MV-4-11 (cell line): ENCODE measurements around the gene CEP192.
"Not testable (repeated sequence)": the region's sequence is repeated elsewhere in the genome, so short reads cannot be mapped to it uniquely, and the experiment has no call there.

Source experiments
- DNase-seq: peaks from one replicate; lab custom pipeline; 2025; lab: John Stamatoyannopoulos, UW

Gene CEP192

DNA sequence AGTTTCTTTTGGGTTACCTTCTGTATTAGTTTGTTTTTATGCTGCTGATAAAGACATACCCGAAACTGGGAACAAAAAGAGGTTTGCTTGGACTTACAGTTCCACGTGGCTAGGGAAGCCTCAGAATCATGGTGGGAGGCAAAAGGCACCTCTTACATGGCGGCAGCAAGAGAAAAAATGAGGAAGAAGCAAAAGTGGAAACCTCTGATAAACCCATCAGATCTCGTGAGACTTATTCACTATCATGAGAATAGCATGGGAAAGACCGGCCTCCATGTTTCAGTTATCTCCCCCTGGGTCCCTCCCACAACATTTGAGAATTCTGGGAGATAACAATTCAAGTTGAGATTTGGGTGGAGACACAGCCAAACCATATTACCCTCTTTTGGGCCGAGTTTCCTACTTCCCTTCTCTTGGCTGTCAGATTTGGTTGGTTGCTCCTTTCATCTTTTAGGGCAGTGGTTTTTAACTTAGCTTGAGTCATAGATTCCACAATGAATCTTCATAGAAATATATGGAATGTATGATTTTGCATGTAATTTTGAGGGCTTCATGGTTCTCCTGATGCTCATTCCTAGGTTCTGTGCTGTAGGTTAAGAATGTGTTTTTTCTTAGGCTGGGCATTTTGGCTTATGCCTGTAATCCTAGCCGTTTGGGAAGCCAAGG is 44.2 kb downstream of the CEP192 start:
- DNase-seq: peak; percentile 32

DNA sequence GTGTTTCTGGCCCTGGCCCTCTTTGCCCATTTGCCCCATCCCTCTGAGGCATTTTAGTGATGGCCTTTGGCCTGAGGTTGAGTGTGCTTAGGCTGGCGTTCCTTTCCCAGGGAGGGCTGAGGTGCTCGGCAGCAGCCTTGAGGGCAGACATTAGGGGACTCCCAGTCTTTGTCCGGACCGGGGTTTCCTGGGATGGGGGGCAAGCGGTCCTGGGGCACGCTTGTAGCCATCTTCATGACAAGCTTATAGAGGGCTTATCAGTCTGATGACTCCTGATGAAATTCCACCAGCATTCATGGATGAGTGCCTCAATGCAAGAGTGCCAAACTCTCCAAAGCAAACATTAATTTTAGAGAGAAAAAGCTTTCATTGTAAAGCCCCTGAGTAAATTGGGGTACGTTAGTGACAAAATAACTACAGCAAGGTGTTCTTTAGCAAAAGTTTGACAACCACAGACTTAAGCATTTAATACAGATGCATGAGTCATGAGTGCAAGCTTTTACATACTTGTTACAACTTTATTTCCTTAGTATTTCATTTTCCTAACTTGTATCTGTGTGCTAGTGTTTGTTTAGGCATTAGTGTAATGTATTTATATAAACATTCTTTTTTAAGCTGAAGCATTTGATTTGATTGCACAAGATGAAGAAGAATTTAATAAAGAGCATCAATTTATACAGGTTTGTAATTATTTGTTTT is 45.6 kb downstream of the CEP192 start:
- DNase-seq: no peak

DNA sequence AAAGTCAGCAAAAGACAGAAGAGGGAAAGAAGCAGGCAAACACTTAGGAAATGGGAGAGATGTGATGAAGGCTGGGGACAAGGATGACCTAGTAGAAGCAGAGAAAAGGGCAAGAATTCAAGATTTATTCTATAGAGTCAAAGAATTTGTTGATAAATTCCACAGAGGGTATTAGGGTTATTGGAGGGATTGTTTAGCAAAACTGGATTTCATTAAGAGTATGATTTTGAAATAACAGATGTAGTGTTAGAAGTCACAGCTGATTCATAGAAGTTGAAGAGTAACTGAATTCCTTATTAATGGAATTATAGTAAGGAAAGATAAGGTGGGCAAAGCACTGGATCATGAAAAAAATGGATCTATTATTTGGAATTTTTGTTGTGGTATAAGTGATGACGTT is 48.6 kb downstream of the CEP192 start:
- DNase-seq: no peak

DNA sequence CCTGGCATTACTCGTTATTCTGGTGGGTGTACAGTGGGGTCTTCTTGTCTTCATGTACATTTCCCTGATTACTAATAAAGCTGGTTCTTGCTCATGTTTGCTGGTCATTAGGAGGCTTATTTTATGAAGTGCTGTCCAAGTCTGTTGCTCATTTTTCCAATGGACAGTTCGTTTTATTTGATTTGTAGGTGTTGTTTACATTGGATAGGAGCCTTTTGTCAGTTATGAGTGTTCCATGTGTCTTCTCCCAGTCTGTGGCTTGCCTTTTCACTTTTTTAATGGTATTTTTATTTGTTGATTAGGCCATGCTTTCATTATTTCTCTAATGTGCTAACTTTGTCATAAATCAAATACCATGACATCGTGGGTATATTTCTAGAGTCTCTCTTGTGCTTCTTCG is 51.9 kb downstream of the CEP192 start:
- DNase-seq: no peak

DNA sequence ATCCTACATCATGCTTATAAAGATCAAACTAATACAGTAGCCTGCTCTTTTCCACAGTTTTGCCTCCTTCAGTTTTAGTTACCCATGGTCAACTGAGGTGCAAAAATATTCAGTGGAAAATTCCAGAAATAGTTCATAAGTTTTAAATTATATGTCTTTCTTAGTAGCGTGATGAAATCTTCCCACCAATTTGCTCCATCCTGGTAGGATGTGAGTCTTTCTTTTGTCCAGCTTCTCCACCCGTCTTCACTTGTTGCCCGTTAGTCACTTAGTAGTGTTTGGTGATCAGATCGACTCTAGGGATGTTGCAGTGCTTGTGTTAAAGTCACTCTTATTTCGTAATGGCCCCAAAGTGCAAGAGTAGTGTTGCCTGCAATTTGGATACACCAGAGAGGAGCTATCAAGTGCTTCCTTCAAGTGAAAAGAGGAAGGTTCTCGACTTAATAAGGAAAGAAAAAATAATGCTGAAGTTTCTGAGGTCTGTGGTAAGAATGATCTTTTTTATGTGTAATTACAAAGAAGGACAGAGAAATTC is 57.0 kb downstream of the CEP192 start:
- peak; percentile 93 for DNase-seq

DNA sequence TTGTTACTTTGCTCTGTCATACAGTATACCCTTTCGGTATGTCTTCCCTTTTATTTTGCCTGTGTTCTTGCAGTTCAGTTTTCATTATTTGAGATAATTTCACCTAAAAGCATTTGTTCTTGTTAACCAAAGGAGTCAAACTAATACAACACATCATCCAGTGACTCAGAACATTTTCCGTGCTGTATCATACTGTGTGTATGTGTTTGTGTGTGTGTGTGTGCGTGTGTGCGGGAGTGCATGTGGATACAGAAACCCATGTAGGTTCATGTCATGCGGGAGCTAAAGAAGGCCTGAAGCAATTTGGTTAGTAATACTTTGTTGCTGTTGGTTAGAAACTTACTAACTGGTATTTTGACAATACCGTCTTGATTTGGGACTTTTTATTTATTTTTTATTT is 60.0 kb downstream of the CEP192 start:
- DNase-seq: no peak

DNA sequence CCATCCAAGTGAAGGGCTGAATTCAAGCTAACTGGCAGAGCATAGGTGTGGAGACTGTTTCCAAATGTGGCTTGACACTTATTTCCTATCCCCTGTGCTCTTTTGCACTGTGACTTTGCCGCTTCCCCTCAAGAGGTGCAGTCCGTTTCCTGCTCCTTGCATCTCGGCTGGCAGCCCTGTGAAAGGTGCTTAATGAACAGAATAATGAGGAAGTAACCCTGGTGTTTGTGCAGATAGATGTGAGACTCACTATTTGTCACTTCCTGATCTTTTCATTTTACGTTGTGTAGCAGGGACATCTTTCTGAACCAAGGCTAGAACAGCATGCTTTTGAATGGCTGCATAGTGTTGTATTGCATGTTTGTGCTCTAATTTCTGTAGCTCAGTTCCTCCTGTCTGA is 60.8 kb downstream of the CEP192 start:
- DNase-seq: peak; percentile 71

DNA sequence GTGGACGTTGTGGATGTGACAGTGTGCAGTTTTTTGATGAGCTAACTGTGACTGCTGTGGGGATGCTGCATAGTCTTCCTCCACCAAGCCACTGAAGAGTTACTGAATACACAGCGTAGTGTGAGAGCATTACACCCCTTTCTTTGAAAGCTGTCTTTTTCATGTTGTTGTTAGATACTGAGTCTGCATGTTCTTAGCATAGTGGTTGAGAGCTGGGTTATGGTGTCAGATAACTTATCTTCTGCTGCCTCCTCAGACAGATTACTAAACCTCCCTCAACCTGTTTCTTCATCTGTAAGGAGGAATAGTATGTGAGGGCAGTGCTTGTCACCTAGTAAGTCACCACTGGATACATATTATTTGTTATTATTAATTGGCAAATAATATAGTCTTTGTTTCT is 63.2 kb downstream of the CEP192 start:
- DNase-seq: no peak

DNA sequence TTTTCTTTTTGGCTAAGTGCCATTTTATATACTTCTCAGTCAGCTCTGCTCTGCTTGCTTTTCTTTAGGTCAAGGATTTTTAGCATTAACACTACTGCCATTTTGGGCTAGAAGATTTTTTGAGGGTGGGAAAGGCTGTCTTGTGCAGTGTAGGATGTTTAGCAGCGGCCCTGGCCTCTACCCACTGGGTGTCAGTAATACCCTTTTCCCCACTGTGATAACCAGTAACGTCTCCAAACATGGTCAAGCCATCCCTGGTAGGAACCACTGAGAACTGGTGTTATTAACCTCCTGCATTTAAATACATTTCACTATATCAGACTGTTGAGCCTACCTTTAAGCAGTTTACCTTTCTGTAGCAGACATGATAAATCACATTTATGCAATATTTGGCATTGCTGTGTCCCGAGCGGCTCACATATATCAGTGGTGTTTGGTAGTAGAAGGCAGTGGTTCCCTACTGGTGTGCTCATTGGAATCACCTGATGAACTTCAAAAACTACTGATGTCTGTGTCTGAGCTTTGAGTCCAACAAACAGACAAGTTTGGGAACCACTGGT is 70.5 kb downstream of the CEP192 start:
- no peak for DNase-seq

DNA sequence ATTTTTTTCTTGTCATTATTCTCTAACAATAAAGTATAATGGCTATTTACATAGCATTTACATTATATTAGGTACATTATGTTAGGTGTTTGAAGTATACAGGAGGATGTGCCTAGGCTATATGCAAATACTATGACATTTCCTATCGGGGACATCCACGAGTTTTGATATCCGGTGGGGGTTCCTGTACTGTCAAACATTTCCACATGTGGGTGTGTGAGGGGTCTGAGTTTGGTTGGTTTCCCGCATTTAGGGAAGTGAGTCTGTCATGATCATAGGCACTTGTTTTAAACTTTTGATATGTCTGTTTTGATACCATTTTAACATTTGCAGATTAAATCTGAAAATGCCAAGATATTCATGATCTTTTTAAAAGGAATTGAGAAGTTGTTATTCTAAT is 76.0 kb downstream of the CEP192 start:
- peak; percentile 33 for DNase-seq

DNA sequence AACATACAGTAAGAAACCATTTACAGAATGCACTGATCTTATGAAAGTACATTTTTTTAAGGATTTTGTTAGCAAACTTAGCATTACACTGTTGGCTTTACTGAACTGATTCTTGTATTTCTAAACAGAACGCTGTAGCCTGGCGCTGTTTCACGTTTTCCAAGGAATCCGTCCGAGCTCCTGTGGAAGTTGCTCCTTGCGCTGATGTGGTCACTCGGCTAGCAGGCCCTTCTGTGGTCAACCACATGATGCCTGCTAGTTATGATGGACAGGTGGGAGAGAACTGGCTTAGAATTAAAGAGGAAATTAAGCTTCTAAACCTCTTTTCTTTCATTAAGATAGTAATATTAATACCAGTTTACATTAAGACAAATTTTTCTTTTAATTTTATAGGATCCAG is 76.8 kb downstream of the CEP192 start:
- DNase-seq: no peak

DNA sequence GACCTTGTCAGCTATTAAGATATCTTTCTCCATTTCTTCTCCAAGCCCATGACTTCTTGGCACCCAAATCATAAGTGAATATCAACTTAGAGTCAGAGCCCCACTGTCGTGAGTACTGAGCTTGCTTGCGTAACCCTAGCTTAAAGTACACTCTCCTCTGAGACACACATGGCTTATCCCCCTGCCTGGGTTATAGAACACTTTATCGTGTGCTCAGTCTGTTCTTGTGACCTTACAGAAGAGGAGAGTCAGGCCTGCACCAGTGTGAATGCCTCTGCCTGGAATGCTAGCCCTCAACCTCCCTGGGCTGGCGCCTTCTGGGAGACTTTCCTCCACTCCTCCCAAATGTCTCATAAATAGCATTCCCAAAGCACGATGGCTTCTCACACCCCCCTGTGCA is 79.3 kb downstream of the CEP192 start:
- DNase-seq: no peak

DNA sequence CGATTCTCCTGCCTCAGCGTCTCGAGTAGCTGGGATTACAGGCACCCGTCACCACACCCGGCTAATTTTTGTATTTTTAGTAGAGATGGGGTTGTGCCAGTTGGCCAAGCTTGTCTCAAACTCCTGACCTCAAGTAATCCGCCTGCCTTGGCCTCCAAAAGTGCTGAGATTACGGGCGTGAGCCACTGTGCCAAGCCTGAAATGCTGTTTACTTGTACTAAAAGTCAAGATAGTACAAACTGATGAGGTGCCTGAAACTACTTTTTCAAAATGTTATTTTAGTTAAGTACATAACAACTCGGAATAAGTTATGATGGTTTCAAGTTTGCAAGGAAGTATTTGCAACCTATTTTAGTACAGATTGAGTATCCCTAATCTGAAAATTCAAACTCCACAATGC is 85.7 kb downstream of the CEP192 start:
- DNase-seq: no peak

DNA sequence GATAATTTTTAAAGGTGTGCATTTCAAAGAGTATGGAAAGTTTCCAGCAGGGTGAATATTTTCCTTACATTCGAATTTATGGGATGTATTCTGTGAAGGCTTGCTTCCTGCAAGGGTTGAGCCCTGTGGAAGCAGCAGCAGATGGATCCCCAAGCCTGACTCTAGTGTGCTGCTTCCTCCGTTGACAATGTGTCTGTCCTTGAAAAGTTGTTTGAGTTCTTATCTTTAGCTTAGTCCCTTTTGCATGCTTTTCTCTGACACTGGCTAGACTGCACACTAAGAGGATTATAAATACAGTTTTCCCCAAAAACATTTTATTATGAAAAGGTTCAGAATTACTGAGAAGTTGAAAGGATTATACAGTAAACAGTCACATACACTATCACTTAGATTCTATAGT is 86.3 kb downstream of the CEP192 start:
- DNase-seq: no peak

DNA sequence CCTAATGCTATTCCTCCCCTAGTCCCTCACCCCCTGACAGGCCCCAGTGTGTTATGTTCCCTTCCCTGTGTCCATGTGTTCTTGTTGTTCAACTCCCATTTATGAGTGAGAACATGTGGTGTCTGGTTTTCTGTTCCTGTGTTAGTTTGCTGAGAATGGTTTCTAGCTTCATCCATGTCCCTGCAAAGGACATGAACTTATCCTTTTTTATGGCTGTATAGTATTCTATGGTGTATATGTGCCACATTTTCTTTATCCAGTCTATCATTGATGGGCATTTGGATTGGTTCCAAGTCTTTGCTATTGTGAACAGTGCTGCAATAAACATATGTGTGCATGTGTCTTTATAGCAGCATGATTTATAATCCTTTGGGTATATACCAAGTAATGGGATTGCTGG is 86.9 kb downstream of the CEP192 start:
- DNase-seq: not testable (repeated sequence)

DNA sequence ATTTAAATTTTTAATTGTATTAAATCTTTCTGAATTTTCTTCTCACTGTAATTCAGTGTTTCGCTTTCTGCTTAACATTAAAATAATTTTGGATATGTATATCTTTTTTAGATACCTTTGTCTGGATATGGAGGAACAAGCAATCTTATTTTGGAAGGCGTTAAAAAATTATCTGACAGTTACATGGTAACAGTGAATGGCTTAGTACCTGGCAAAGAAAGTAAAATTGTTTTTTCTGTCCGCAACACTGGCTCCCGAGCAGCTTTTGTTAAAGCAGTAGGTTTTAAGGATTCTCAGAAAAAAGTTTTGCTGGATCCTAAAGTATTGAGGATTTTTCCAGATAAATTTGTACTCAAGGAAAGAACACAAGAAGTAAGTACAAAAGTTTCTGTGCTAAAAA is 95.7 kb downstream of the CEP192 start:
- no peak for DNase-seq

DNA sequence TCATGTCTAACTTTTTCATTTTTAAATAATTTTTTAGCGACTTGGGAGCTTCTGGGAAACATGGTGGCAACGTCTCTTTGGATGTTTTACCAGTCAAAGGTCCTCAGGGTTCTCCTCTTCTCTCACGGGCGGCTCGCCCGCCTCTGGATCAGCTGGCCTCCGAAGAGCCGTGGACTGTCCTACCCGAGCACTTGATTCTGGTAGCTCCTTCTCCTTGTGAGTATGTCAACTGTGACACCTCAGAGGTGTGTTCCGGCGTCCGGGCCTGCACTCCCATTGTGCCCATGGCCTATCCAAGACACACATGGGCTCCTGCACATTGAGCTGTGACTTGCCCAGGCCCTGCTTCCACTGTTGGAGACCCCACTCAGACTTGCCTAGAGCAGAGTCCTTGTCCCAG is 104.3 kb downstream of the CEP192 start:
- DNase-seq: no peak

DNA sequence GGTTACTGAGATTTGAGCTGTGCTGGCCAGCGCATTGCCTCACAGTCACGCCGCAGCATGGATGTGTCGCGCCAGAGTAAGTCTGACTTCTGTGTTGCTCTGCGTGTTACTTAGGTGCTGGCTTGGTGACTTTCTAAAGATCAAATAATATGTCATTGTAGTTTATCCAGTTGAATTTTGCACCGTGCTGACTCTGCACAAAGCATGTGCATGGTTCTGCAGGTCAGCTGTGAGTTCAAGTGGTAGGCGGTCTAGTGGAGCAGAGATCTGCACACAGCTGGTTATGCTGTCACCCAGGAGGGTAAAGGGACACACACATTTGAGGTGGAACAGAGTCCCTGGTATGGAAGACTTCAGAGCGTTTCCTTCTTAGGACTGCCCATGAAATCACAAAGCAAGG is 105.1 kb downstream of the CEP192 start:
- DNase-seq: no peak

DNA sequence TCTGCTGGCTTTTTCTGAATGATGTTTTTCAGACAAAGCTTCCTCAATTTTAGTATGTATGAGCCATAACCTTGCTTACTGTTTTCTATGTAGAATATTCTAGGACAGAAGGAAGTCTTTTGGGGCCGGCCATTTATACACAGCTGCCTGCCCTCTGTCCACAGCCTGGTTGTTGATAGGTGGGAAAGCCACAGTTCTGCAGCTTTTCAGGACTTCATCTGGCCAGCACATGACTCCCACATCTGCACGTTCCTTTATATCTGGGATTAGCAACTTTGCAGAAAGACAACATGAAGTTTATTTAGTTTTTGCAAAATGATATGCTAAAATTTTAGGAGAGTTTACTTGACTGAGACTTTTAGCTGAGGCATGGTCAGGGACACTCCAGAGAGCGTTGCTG is 105.6 kb downstream of the CEP192 start:
- DNase-seq: no peak

DNA sequence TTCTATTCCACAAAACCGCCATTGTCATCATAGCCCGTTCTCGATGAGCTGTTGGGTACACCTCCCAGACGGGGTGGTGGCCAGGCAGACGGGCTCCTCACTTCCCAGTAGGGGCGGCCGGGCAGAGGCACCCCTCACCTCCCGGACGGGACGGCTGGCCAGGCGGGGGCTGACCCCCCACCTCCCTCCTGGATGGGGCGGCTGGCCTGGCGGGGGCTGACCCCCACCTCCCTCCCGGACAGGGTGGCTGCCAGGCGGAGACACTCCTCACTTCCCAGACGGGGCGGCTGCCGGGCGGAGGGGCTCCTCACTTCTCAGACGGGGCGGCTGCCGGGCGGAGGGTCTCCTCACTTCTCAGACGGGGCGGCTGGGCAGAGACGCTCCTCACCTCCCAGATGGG is 106.9 kb downstream of the CEP192 start:
- DNase-seq: not testable (repeated sequence)

DNA sequence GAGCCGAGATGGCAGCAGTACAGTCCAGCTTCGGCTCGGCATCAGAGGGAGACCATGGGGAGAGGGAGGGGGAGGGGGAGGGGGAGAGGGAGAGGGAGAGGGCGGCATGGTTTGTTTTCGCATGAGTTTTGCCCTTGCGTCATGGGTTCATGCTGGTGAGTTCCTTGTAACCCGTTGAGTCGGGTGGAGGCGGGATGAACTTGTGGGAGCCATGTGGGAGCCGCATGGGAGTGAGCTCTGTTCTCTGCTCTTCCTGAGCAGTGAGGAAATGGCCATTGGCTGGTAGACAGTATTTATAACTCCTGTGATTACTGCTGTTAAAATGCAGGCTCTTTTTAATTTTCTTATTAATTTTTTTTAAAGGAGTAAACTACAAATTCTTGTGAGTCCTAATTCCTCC is 108.0 kb downstream of the CEP192 start:
- no peak for DNase-seq

DNA sequence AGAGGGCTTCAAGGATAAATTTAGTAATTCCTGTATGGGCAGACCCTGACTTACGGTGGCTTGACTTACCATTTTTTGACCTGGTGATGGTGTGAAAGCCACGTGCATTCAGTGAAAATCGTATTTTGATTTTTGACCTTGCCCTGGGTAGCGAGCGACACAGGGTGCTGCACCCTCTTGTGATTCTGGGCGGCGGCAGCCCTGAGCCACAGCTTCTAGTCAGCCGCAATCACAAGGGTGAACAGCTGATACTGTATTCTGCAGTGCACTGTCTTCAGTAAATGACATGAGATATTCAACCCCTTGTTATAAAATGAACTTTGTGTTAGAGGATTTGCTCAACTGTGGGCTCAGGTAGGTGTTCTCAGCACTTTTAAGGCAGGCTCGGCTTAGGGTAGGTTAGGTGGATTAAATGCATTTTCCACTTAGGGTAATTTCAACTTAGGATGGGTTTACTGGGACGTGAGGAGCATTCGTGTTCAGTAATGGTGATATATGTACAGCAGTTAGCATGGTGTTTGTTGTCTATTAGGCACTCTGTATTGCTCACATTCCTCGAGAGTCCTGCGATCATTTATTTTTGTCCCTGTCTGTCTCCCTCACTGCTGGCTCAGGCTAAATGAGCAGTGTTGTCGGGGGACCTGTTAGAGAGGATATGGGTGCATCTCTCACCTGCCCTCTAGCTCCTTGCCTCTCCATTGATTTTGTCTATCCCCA is 109.9 kb downstream of the CEP192 start:
- DNase-seq: no peak

DNA sequence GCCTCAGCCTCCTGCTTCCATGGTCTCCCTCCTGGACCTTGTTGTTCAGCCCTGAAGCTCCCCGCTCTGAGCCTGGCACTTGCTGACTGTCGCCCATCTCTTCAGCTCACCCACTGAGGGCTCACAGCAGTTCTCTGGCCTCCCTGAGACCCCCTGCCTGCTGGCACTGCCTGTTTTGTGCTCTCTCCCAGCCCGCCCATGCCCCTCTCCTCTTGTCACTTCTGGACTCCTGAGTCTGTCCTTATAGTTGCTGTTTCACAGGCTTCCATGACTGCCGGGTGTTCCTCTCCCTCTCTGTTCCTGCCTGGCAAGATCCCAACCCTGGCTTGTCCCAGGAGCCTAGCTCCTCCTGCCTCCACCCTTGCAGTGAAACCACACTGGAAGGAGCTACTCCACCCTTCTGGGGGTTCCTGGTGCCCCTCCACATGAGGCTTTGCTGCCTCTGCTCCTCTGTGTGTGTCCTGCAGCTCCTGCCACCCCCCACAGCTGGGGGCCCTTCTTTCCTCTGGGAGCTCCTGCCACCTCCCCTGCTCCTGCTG is 110.6 kb downstream of the CEP192 start:
- DNase-seq: no peak
